ENCODE data around the gene KIRREL3. TPM values are rescaled to one million over a fixed set of nuclear protein-coding genes. Genes with fewer than 3 reads are reported as not detected.
A peak's percentile ranks its signal among the peaks of the same experiment; 100 is the strongest.

KIRREL3 gene
- total RNA-seq, 1 experiment from 2014 or later, result 2.2 TPM

- DNase-seq, result no peak
- no peak overlapping the region for H3K4me2 ChIP-seq
- ChIA-PET POLR2A (ENCODE audit: unreplicated experiment) (interaction anchor here (0.6 kb wide), 1 partner anchor 931 kb away, joined by 3 read pairs; no protein-coding TSS in a partner anchor), CTCF (no interaction called here)
- intact Hi-C loops (cut with micrococcal nuclease; ENCODE audit: unreplicated experiment), result no loop called here
- H3K9me2 ChIP-seq (ENCODE audit: insufficient read depth), result no peaks in the 10 kb centered on the region; the same call in none of the 2 replicates
- TF ChIP-seq EZH2 (IDR thresholded peaks at IDR 0.05; ENCODE audit: low read depth) (no peak), CTCF (conservative IDR thresholded peaks at IDR 0.05) (no peak)
- no peaks in the 10 kb centered on the region for H4K20me1 ChIP-seq (ENCODE audit: insufficient read depth)
- 0 out of 2 replicates have a peak overlapping the region, but pooled peaks have one; percentile 11 for H2AFZ ChIP-seq
- TSS peak; percentile 58 for BruUV-seq (replicated peaks)
- H3F3A ChIP-seq (ENCODE audit: insufficient read depth, low read depth), result no peaks in the 10 kb centered on the region
- peaks cover 5% of the 10 kb centered on the region; the same call in 1 of the 2 replicates for H3K27me3 ChIP-seq (ENCODE audit: insufficient read depth, low read depth)
- H3K4me1 ChIP-seq (replicated peaks; ENCODE audit: insufficient read depth), result no peaks in the 10 kb centered on the region
- H3K27ac ChIP-seq, result no peak overlapping the region
- no peaks in the 10 kb centered on the region for H3K9me3 ChIP-seq (ENCODE audit: insufficient read depth, low read depth)
- H3K79me2 ChIP-seq (ENCODE audit: low read depth), result no peaks in the 10 kb centered on the region
- no peaks in the 10 kb centered on the region for H3K36me3 ChIP-seq (ENCODE audit: low read depth)
- H3K4me3 ChIP-seq, result no peak overlapping the region
These were observed 71.2 kb downstream of the KIRREL3 start for GRCh38 chr11:126929179-126930061.

GRCh38 chr11:126927623-126928022 is 72.9 kb downstream of the KIRREL3 start:
- Histone ChIP-seq H3K4me3 (no peak overlapping the region), H3K4me1 (replicated peaks; ENCODE audit: insufficient read depth) (no peaks in the 10 kb centered on the region), H3F3A (ENCODE audit: insufficient read depth, low read depth) (no peaks in the 10 kb centered on the region), H3K36me3 (ENCODE audit: low read depth) (no peaks in the 10 kb centered on the region), H3K4me2 (no peak overlapping the region), H3K9me2 (ENCODE audit: insufficient read depth) (no peaks in the 10 kb centered on the region; the same call in 1 of the 2 replicates), H3K27me3 (ENCODE audit: insufficient read depth, low read depth) (peaks cover 5% of the 10 kb centered on the region; the same call in 1 of the 2 replicates), H4K20me1 (ENCODE audit: insufficient read depth) (no peaks in the 10 kb centered on the region), H3K27ac (no peak overlapping the region), H3K79me2 (ENCODE audit: low read depth) (no peaks in the 10 kb centered on the region), H2AFZ (no peak overlapping the region), H3K9me3 (ENCODE audit: insufficient read depth, low read depth) (no peaks in the 10 kb centered on the region)
- ChIA-PET CTCF (no interaction called here), POLR2A (ENCODE audit: unreplicated experiment) (interaction anchor here (0.6 kb wide), 3 partner anchors 67 to 366 kb away, joined by 3 to 9 read pairs (median 5); no protein-coding TSS in a partner anchor)
- no peak for TF ChIP-seq EZH2 (IDR thresholded peaks at IDR 0.05; ENCODE audit: low read depth)
- no peak for TF ChIP-seq CTCF (conservative IDR thresholded peaks at IDR 0.05)
- peak in 1 of 2 experiments; percentile 47 for DNase-seq
- BruUV-seq (replicated peaks), result no TSS peak
- intact Hi-C loops (cut with micrococcal nuclease; ENCODE audit: unreplicated experiment), result no loop called here

GRCh38 chr11:126926376-126926791 is 74.2 kb downstream of the KIRREL3 start:
- TF ChIP-seq EZH2 (IDR thresholded peaks at IDR 0.05; ENCODE audit: low read depth) (no peak), CTCF (conservative IDR thresholded peaks at IDR 0.05) (no peak)
- H3K27ac ChIP-seq, result no peak overlapping the region
- no peaks in the 10 kb centered on the region for H3K36me3 ChIP-seq (ENCODE audit: low read depth)
- H2AFZ ChIP-seq, result no peak overlapping the region
- H3F3A ChIP-seq (ENCODE audit: insufficient read depth, low read depth), result no peaks in the 10 kb centered on the region
- H3K9me3 ChIP-seq (ENCODE audit: insufficient read depth, low read depth), result no peaks in the 10 kb centered on the region
- DNase-seq, result no peak
- POLR2A ChIA-PET (ENCODE audit: unreplicated experiment), result interaction anchor here (0.6 kb wide), 1 partner anchor 1023 kb away, joined by 5 read pairs; the partner anchor contains the start of gene PUS3
- no peaks in the 10 kb centered on the region; the same call in 1 of the 2 replicates for H3K9me2 ChIP-seq (ENCODE audit: insufficient read depth)
- CTCF ChIA-PET, result no interaction called here
- no TSS peak for BruUV-seq (replicated peaks)
- no peaks in the 10 kb centered on the region for H4K20me1 ChIP-seq (ENCODE audit: insufficient read depth)
- intact Hi-C loops (cut with micrococcal nuclease; ENCODE audit: unreplicated experiment), result no loop called here
- H3K4me3 ChIP-seq, result no peak overlapping the region
- peaks cover 5% of the 10 kb centered on the region; the same call in 1 of the 2 replicates for H3K27me3 ChIP-seq (ENCODE audit: insufficient read depth, low read depth)
- H3K4me2 ChIP-seq, result no peak overlapping the region
- H3K79me2 ChIP-seq (ENCODE audit: low read depth), result no peaks in the 10 kb centered on the region
- no peaks in the 10 kb centered on the region for H3K4me1 ChIP-seq (replicated peaks; ENCODE audit: insufficient read depth)
